GM12878 (cell line): ENCODE results near the gene MRPL44. TPM values are rescaled to one million over a fixed set of nuclear protein-coding genes. Genes with fewer than 3 reads are reported as not detected.
A peak's percentile ranks its signal among the peaks of the same experiment; 100 is the strongest.

Experiments used
- ATAC-seq: fragments of 200-7000 bp; cut with Tn5 transposase; 3 replicates; pipeline ENCODE4 v1.9.1; 2020; ENCODE audit warnings: mild to moderate bottlenecking, moderate library complexity
- BruUV-seq: library from RNA; stranded (reverse); fragments of 400-500 nt; replicated peaks from 2 replicates; lab custom pipeline; 2021; lab: Mats Ljungman, UMichigan
- CTCF ChIA-PET: fragments of 300-600 bp; sonication (Branson Sonifier 250); formaldehyde crosslinking; extraction: SDS; loops from one replicate; lab custom pipeline; 2021; ENCODE audit warnings: inconsistent platforms; lab: Yijun Ruan, JAX
- POLR2A ChIA-PET: fragments of 350-600 bp; formaldehyde crosslinking; extraction: SDS; loops from one replicate; lab custom pipeline; 2021; ENCODE audit warnings: inconsistent platforms; lab: Charles Lee
- RAD21 ChIA-PET: fragments of 300-600 bp; sonication (Branson Sonifier 250); formaldehyde crosslinking; loops from one replicate; lab custom pipeline; 2023; ENCODE audit warnings: antibody characterized with exemption; ENCODE audit not compliant: unreplicated experiment; lab: Charles Lee
- SMC1A ChIA-PET: fragments of 300-600 bp; sonication (Branson Sonifier 250); formaldehyde crosslinking; loops from one replicate; lab custom pipeline; 2023; ENCODE audit not compliant: unreplicated experiment, uncharacterized antibody; lab: Charles Lee
- DNase-seq: peaks from one replicate; pipeline ENCODE4 v3.0.0-alpha.2; 2011; ENCODE audit warnings: low read depth, low spot score
- FAIRE-seq: peaks from 3 replicates; lab custom pipeline; 2011; peaks lifted over from hg19 to GRCh38; lab: Jason Lieb, UNC
- H2AFZ ChIP-seq: 2 replicates; pipeline ENCODE4 v1.6.0; 2011; ENCODE audit warnings: low read depth, low read length, control low read depth; ENCODE audit not compliant: control insufficient read depth
- H3K27ac ChIP-seq: 2 replicates; pipeline ENCODE4 v1.5.1; 2011; ENCODE audit warnings: control low read depth; ENCODE audit not compliant: control insufficient read depth, insufficient read depth
- H3K27me3 ChIP-seq, 2 experiments: replicated peaks in 1 of 2; 2 replicates each; pipeline versions ENCODE4 v1.6.0 to v1.6.1; 2011; ENCODE audit warnings: low read length in 1 of 2; ENCODE audit not compliant: control insufficient read depth in 2 of 2, insufficient read depth in 2 of 2
- H3K36me3 ChIP-seq, 2 experiments: 2 replicates each; pipeline ENCODE4 v1.5.1; 2011; ENCODE audit warnings: low read length in 1 of 2; ENCODE audit not compliant: control insufficient read depth in 2 of 2, insufficient read depth in 2 of 2
- H3K4me1 ChIP-seq: 2 replicates; pipeline ENCODE4 v1.6.1; 2011; ENCODE audit warnings: mild to moderate bottlenecking, low read length, moderate library complexity, mixed read lengths; ENCODE audit not compliant: control insufficient read depth, insufficient read depth
- H3K4me2 ChIP-seq: 2 replicates; pipeline ENCODE4 v1.6.0; 2011; ENCODE audit warnings: control low read depth; ENCODE audit not compliant: control insufficient read depth, insufficient read depth
- H3K4me3 ChIP-seq: fragments of 200-600 bp; sonication (generic); 2 replicates; pipeline ENCODE4 v1.5.1; 2016
- H3K79me2 ChIP-seq: 2 replicates; pipeline ENCODE4 v1.6.0; 2011; ENCODE audit warnings: low read length; ENCODE audit not compliant: control insufficient read depth, insufficient read depth
- H3K9ac ChIP-seq: 2 replicates; pipeline ENCODE4 v1.8.0; 2011; ENCODE audit warnings: low read length, control low read depth, mixed read lengths; ENCODE audit not compliant: control insufficient read depth, insufficient read depth
- H3K9me3 ChIP-seq: replicated peaks from 3 replicates; pipeline ENCODE4 v1.5.1; 2011; ENCODE audit warnings: mild to moderate bottlenecking, low read length; ENCODE audit not compliant: control insufficient read depth, insufficient read depth
- H4K20me1 ChIP-seq: 2 replicates; pipeline ENCODE4 v1.6.0; 2011; ENCODE audit not compliant: control insufficient read depth, insufficient read depth
- BCL11A ChIP-seq: IDR thresholded peaks from 2 replicates; pipeline ENCODE4 v1.6.1; 2011; ENCODE audit warnings: low read depth, low read length
- EP300 ChIP-seq, 2 experiments: fragments of 150-350 bp in 1 of 2; IDR thresholded peaks; 2 replicates each; pipeline ENCODE4 v1.6.1; 2011 to 2012; ENCODE audit warnings: low read depth in 2 of 2, low read length in 2 of 2, borderline replicate concordance in 1 of 2, improper control_type of control experiment in 1 of 2, inconsistent platforms in 1 of 2; ENCODE audit not compliant: control insufficient read depth in 1 of 2
- ESRRA ChIP-seq: IDR thresholded peaks from 2 replicates; pipeline ENCODE4 v1.6.1; 2012; ENCODE audit warnings: mild to moderate bottlenecking, low read length, improper control_type of control experiment
- GABPA ChIP-seq: IDR thresholded peaks from 2 replicates; pipeline ENCODE4 v1.6.1; 2014; ENCODE audit warnings: antibody characterized with exemption, low read depth, mild to moderate bottlenecking, inconsistent platforms
- HDGF ChIP-seq: fragments of 450-650 bp; IDR thresholded peaks from 2 replicates; pipeline ENCODE4 v1.6.1; 2016; ENCODE audit warnings: antibody characterized with exemption
- NFYB ChIP-seq: IDR thresholded peaks from 2 replicates; pipeline ENCODE4 v1.6.1; 2011; ENCODE audit warnings: low read depth, mild to moderate bottlenecking, low read length, improper control_type of control experiment, moderate library complexity; ENCODE audit not compliant: insufficient read depth
- PKNOX1 ChIP-seq: fragments of 450-650 bp; IDR thresholded peaks from 2 replicates; pipeline ENCODE4 v1.6.1; 2016; ENCODE audit warnings: mild to moderate bottlenecking
- POLR2A ChIP-seq: IDR thresholded peaks from 2 replicates; pipeline ENCODE4 v1.6.1; 2011; ENCODE audit warnings: low read depth, mild to moderate bottlenecking, low read length
- POLR2AphosphoS5 ChIP-seq: IDR thresholded peaks from 2 replicates; pipeline ENCODE4 v1.6.1; 2011; ENCODE audit warnings: mild to moderate bottlenecking, low read length, inconsistent platforms
- POU2F2 ChIP-seq: IDR thresholded peaks from 3 replicates; pipeline ENCODE4 v1.6.1; 2011; ENCODE audit warnings: low read depth, mild to moderate bottlenecking, low read length, borderline replicate concordance
- RAD51 ChIP-seq: fragments of 450-650 bp; IDR thresholded peaks from 2 replicates; pipeline ENCODE4 v1.6.1; 2016; ENCODE audit warnings: moderate library complexity, mild to moderate bottlenecking, inconsistent platforms
- RUNX3 ChIP-seq: IDR thresholded peaks from 2 replicates; pipeline ENCODE4 v1.6.1; 2012; ENCODE audit warnings: low read length, inconsistent platforms
- TARDBP ChIP-seq: IDR thresholded peaks from 2 replicates; pipeline ENCODE4 v1.6.1; 2016; ENCODE audit warnings: borderline replicate concordance
- TCF12 ChIP-seq: IDR thresholded peaks from 2 replicates; pipeline ENCODE4 v1.6.1; 2011; ENCODE audit warnings: low read depth, mild to moderate bottlenecking, low read length
- ZNF217 ChIP-seq: fragments of 450-650 bp; IDR thresholded peaks from 2 replicates; pipeline ENCODE4 v1.6.1; 2017; ENCODE audit warnings: antibody characterized with exemption, mild to moderate bottlenecking
- WGBS: methylation state at CpG from one replicate; pipeline ENCODE4 v1.1.6; 2016; ENCODE audit warnings: low lambda C conversion rate; ENCODE audit not compliant: insufficient replicate concordance, insufficient coverage; ENCODE audit errors: missing lambda C conversion rate; 5-methylcytosine and 5-hydroxymethylcytosine counted together
- in situ Hi-C: fragments of 300-500 bp; cut with MboI; formaldehyde crosslinking; loops from 9 replicates; pipeline ENCODE4 v1.14.3; 2018; ENCODE audit warnings: mixed read lengths
- intact Hi-C: fragments of 100-400 bp; cut with micrococcal nuclease; formaldehyde crosslinking; loops from one replicate; pipeline ENCODE4 v1.14.2; 2022; ENCODE audit not compliant: unreplicated experiment
- polyA plus RNA-seq, 11 experiments: library from polyadenylated mRNA; depleted of rRNA in 4 of 11; unstranded in 6 of 11; stranded (reverse) in 5 of 11; fragments of >200 nt; fragmentation: Nextera tagmentation in 4 of 11; fragmentation: Illumina TruSeq in 1 of 11; extraction: Ambion mirVana in 4 of 11; extraction: Trizol in 1 of 11; gene quantifications; 1 replicate in 1 of 11; 2 replicates in 10 of 11; pipeline versions ENCODE4 v1.2.1 to v1.2.3, GENCODE V29; 2011 to 2016; ENCODE audit warnings: inconsistent platforms in 2 of 11, missing spikeins in 2 of 11, low read depth in 1 of 11
- total RNA-seq, 4 experiments: library from RNA; depleted of rRNA in 3 of 4; stranded (reverse); fragments of >200 nt in 3 of 4; fragmentation: Illumina TruSeq in 1 of 4; extraction: Trizol in 1 of 4; gene quantifications; 2 replicates each; pipeline versions ENCODE4 v1.2.1 to v1.2.3, GENCODE V29; 2013 to 2021

Gene MRPL44
- total and polyA plus RNA-seq, 10 of the 15 experiments (the other 5 are each of a cell fraction or from before 2014, with no cell fraction given): 18.3 to 44.3 (median 37.5) TPM

DNA sequence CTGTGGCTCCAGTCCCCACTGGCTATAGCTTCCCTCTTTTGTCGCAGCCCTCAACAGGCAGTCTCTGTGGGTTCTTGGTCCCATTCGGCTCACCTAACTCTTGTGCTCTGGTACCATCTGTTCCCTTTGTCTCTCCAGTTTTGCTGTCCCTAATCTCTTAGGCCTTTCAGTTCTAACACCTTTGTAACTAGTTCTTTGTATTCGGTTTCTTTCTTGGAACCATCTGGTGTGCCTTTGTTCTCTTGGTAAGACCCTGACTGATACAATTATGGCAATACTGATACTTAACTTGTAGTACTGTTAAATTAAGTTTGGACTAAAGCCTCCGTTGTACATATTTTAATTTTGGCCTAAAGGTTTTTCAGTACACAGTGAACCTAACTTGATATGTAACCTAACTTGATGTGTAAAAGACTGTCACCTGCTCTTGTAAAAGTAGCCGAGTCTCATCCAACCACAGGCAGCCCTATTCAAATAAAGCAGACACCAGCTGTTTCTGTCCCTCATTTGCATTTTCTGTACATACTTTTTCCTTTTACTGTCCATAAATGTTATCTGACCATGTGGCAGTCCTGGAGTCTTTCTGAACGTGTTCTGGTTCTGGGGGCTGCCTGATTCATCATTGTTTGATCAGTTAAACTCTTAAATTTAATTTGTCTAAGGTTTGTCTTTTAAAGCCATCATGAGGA is 4.8 kb upstream of the MRPL44 start:
- intact Hi-C loops: no loop called here
- POLR2A ChIA-PET: no interaction called here

More for the DNA sequence above, 4.8 kb upstream of the MRPL44 start:
- Histone ChIP-seq H3K4me3 (no peak overlapping the region; the same call in 1 of the 2 replicates), H2AFZ (peak overlapping the region; percentile 78), H3K79me2 (peaks cover 2% of the 10 kb centered on the region), H3K27ac (peak overlapping the region; percentile 66), H3K27me3 (no peaks in the 10 kb centered on the region), H3K4me1 (peaks cover 49% of the 10 kb centered on the region), H3K9ac (peak overlapping the region; percentile 36), H4K20me1 (no peaks in the 10 kb centered on the region), H3K4me2 (peak overlapping the region; percentile 58), H3K9me3 (no peaks in the 10 kb centered on the region), H3K36me3 (no peaks in the 10 kb centered on the region)
- CTCF ChIA-PET: interaction anchor here (1.0 kb wide), 1 partner anchor 18 kb away, joined by 4 read pairs; no protein-coding TSS in a partner anchor
- RAD21 ChIA-PET: no interaction called here
- WGBS: 12% methylated on average over 6 of the region's 6 CpGs
- in situ Hi-C loops: loop anchor here (10.0 kb wide), 1 partner anchor 632 kb away; the partner anchor contains the start of gene CUL3
- FAIRE-seq (peak; percentile 27), DNase-seq (no peak), ATAC-seq (peak; percentile 34)
- SMC1A ChIA-PET: interaction anchor here (0.6 to 1.1 kb wide), 2 partner anchors 11 to 50 kb away, joined by 3 to 4 read pairs; no protein-coding TSS in a partner anchor
- no TSS peak for BruUV-seq
- TF ChIP-seq POU2F2 (peak; percentile 91; the same call in 2 of the 3 replicates), POLR2A (peak; percentile 19; the same call in 1 of the 2 replicates), TCF12 (0 out of 2 replicates have a peak, but pooled peaks have one; percentile 38), TARDBP (no peak), NFYB (0 out of 2 replicates have a peak, but pooled peaks have one; percentile 14), GABPA (no peak), POLR2AphosphoS5 (peak; percentile 45; the same call in 1 of the 2 replicates), RUNX3 (peak; percentile 58), ZNF217 (no peak), PKNOX1 (peak; percentile 41; the same call in 1 of the 2 replicates), BCL11A (no peak), RAD51 (peak; percentile 50), HDGF (0 out of 2 replicates have a peak, but pooled peaks have one; percentile 41), EP300 (IDR thresholded peaks at IDR 0.05; ENCODE audit: borderline replicate concordance in 1 of 2, control insufficient read depth in 1 of 2, low read depth in 2 of 2, low read length in 2 of 2) (0 out of 4 replicates have a peak, but pooled peaks of 1 of the 2 experiments have one; percentile 20), ESRRA (no peak)
